Mucosa of stomach (tissue), 1 donor: ENCODE measurements around the gene TNN.
"Not testable (repeated sequence)": the region's sequence is repeated elsewhere in the genome, so short reads cannot be mapped to it uniquely, and the experiment has no call there.

Source experiments
- H3K27me3 ChIP-seq: one replicate; pipeline ENCODE4 v1.7.0; 2013; ENCODE audit warnings: mild to moderate bottlenecking, low read length; ENCODE audit not compliant: control insufficient read depth, insufficient read depth
- H3K36me3 ChIP-seq: one replicate; pipeline ENCODE4 v1.7.0; 2013; ENCODE audit warnings: low read length; ENCODE audit not compliant: control insufficient read depth, insufficient read depth
- H3K4me1 ChIP-seq: one replicate; pipeline ENCODE4 v1.7.0; 2013; ENCODE audit warnings: mild to moderate bottlenecking, low read length; ENCODE audit not compliant: control insufficient read depth, insufficient read depth
- H3K4me3 ChIP-seq: one replicate; pipeline ENCODE4 v1.7.0; 2013; ENCODE audit warnings: low read length
- H3K9ac ChIP-seq: one replicate; pipeline ENCODE4 v1.7.0; 2013; ENCODE audit warnings: mild to moderate bottlenecking, low read length, moderate library complexity
- H3K9me3 ChIP-seq: one replicate; pipeline ENCODE4 v1.7.0; 2013; ENCODE audit warnings: mild to moderate bottlenecking, low read length, moderate library complexity; ENCODE audit not compliant: control insufficient read depth
- donor health status: Pancreatic carcinoma.

The TNN gene

GRCh38 chr1:175090780-175091179 is 23.1 kb downstream of the TNN start:
- Histone ChIP-seq H3K27me3 (no peaks in the 10 kb centered on the region), H3K9ac (no peak overlapping the region), H3K4me1 (no peaks in the 10 kb centered on the region), H3K4me3 (no peak overlapping the region), H3K9me3 (no peaks in the 10 kb centered on the region), H3K36me3 (no peaks in the 10 kb centered on the region)

GRCh38 chr1:175094626-175095025 is 27.0 kb downstream of the TNN start:
- no peaks in the 10 kb centered on the region for H3K9me3 ChIP-seq
- H3K9ac ChIP-seq: no peak overlapping the region
- no peak overlapping the region for H3K4me3 ChIP-seq
- H3K36me3 ChIP-seq: no peaks in the 10 kb centered on the region
- H3K4me1 ChIP-seq: no peaks in the 10 kb centered on the region
- no peaks in the 10 kb centered on the region for H3K27me3 ChIP-seq

DNA sequence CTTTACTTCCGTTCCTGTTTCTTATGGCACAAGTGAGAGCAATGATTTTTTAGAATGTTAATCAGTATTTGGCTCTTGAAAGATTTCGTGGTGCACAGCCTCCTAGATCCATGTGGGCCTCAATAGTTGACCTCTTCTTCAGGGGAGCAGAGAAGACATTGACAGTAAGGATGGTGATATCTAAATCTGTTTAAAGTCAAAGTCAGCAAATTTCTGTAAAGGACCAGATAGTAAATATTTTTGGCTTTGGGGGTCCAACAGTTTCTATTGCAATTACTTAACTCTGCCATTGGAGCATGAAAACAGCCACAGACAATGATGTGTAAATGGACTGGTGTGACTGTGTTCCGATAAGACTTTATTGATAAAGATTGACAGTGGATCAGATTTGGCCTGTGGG is 27.4 kb downstream of the TNN start:
- H3K9me3 ChIP-seq: no peaks in the 10 kb centered on the region
- no peaks in the 10 kb centered on the region for H3K4me1 ChIP-seq
- H3K27me3 ChIP-seq: no peaks in the 10 kb centered on the region
- no peaks in the 10 kb centered on the region for H3K36me3 ChIP-seq
- H3K4me3 ChIP-seq: no peak overlapping the region
- H3K9ac ChIP-seq: no peak overlapping the region

- Histone ChIP-seq H3K4me1 (no peaks in the 10 kb centered on the region), H3K4me3 (no peak overlapping the region), H3K9ac (no peak overlapping the region), H3K9me3 (no peaks in the 10 kb centered on the region), H3K27me3 (no peaks in the 10 kb centered on the region), H3K36me3 (no peaks in the 10 kb centered on the region)
Observed at GRCh38 chr1:175095978-175096607, 28.5 kb downstream of the TNN start.

- Histone ChIP-seq H3K9ac (no peak overlapping the region), H3K4me3 (no peak overlapping the region), H3K27me3 (no peaks in the 10 kb centered on the region), H3K4me1 (no peaks in the 10 kb centered on the region), H3K36me3 (no peaks in the 10 kb centered on the region), H3K9me3 (no peaks in the 10 kb centered on the region)
Observed at GRCh38 chr1:175097361-175097760, 29.7 kb downstream of the TNN start.

- Histone ChIP-seq H3K4me3 (no peak overlapping the region), H3K9ac (no peak overlapping the region), H3K27me3 (no peaks in the 10 kb centered on the region), H3K36me3 (no peaks in the 10 kb centered on the region), H3K4me1 (no peaks in the 10 kb centered on the region), H3K9me3 (no peaks in the 10 kb centered on the region)
Observed at GRCh38 chr1:175099916-175100315, 32.3 kb downstream of the TNN start.

DNA sequence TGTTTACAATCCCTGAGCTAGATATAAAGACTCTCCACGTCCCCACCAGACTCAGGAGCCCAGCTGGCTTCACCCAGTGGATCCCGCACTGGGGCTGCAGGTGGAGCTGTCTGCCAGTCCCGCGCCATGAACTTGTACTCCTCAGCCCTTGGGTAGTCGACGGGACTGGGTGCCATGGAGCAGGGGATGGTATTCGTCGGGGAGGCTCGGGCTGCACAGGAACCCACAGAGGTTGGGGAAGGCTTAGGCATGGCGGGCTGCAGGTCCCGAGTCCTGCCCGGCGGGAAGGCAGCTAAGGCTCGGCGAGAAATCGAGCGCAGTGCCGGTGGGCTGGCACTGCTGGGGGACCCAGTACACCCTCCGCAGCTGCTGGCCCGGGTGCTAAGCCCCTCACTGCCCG is 34.5 kb downstream of the TNN start:
- H3K9ac ChIP-seq, H3K9me3 ChIP-seq, H3K27me3 ChIP-seq, H3K4me1 ChIP-seq, H3K4me3 ChIP-seq, H3K36me3 ChIP-seq: not testable (repeated sequence)

GRCh38 chr1:175106536-175106935 is 38.9 kb downstream of the TNN start:
- H3K4me1 ChIP-seq, H3K4me3 ChIP-seq, H3K9me3 ChIP-seq, H3K27me3 ChIP-seq, H3K36me3 ChIP-seq, H3K9ac ChIP-seq: not testable (repeated sequence)

DNA sequence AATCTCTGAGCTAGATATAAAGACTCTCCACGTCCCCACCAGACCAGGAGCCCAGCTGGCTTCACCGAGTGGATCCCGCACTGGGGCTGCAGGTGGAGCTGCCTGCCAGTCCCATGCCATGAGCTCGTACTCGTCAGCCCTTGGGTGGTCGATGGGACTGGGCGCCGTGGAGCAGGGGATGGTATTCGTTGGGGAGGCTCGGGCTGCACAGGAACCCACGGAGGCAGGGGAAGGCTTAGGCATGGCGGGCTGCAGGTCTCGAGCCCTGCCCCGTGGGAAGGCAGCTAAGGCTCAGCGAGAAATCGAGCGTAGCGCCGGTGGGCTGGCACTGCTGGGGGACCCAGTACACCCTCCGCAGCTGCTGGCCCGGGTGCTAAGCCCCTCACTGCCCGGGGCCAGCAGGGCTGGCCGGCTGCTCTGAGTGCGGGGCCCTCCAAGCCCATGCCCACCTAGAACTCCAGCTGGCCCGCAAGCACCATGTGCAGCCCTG is 40.7 kb downstream of the TNN start:
- not testable (repeated sequence) for H3K9ac ChIP-seq, H3K9me3 ChIP-seq, H3K4me1 ChIP-seq, H3K4me3 ChIP-seq, H3K27me3 ChIP-seq, H3K36me3 ChIP-seq

DNA sequence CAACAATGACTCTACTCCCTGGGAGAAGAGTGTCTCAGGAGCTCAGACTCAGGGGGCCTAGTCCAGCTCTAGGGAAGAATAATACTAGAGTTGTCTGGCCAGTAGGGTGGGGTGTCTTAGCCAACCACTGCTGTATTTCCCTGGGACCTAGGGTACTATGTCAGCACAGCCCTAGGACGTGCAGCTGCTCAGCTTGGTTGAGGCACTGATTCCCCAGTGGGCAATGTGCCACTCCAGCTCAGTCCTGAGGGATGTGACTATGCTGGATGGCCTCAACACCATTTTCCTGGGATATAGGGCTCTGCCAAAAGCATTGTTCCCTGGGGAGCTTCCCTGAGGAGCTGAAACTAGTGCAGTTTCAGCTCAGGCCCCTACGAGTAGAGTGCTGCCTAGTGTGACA is 47.4 kb downstream of the TNN start:
- H3K27me3 ChIP-seq: no peaks in the 10 kb centered on the region
- H3K9me3 ChIP-seq: no peaks in the 10 kb centered on the region
- H3K4me1 ChIP-seq: no peaks in the 10 kb centered on the region
- no peak overlapping the region for H3K9ac ChIP-seq
- H3K36me3 ChIP-seq: no peaks in the 10 kb centered on the region
- H3K4me3 ChIP-seq: no peak overlapping the region

GRCh38 chr1:175116210-175116798 is 48.7 kb downstream of the TNN start:
- Histone ChIP-seq H3K9me3 (no peaks in the 10 kb centered on the region), H3K4me1 (no peaks in the 10 kb centered on the region), H3K27me3 (no peaks in the 10 kb centered on the region), H3K9ac (no peak overlapping the region), H3K4me3 (no peak overlapping the region), H3K36me3 (no peaks in the 10 kb centered on the region)

DNA sequence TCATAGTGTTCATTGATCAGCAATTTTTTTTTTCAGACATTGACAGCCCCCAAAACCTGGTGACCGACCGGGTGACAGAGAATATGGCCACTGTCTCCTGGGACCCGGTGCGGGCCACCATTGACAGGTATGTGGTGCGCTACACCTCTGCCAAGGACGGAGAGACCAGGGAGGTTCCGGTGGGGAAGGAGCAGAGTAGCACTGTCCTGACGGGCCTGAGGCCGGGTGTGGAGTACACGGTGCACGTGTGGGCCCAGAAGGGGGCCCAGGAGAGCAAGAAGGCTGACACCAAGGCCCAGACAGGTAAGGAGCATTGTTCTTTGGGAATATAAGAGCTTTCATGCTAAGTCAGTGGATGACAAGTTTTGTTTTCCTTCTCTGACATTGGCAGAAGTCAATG is 49.3 kb downstream of the TNN start:
- H3K4me1 ChIP-seq: no peaks in the 10 kb centered on the region
- no peak overlapping the region for H3K9ac ChIP-seq
- no peaks in the 10 kb centered on the region for H3K27me3 ChIP-seq
- H3K4me3 ChIP-seq: no peak overlapping the region
- H3K36me3 ChIP-seq: no peaks in the 10 kb centered on the region
- H3K9me3 ChIP-seq: no peaks in the 10 kb centered on the region
